Testis (tissue), 3 donors: ENCODE data around the gene FYN. TPM values are rescaled to one million over a fixed set of nuclear protein-coding genes. Genes with fewer than 3 reads are reported as not detected.

Experiments used
- DNase-seq: peaks from one replicate; pipeline ENCODE4 v3.0.0-alpha.2; 2019
- H3K27ac ChIP-seq, 2 donors: fragments of 200-600 bp; sonication (generic); one replicate each; pipeline ENCODE4 v1.5.1; 2019
- H3K27me3 ChIP-seq: fragments of 200-600 bp; sonication (generic); one replicate; pipeline ENCODE4 v1.5.1; 2019
- H3K36me3 ChIP-seq: fragments of 200-600 bp; sonication (generic); one replicate; pipeline ENCODE4 v1.5.1; 2017; ENCODE audit warnings: low read depth; ENCODE audit errors: missing control alignments
- H3K4me1 ChIP-seq: fragments of 200-600 bp; sonication (generic); one replicate; pipeline ENCODE4 v1.5.1; 2019
- H3K4me3 ChIP-seq, 2 donors: fragments of 200-600 bp; sonication (generic); one replicate each; pipeline ENCODE4 v1.5.1; 2017 to 2019
- H3K9me3 ChIP-seq: fragments of 200-600 bp; sonication (generic); one replicate; pipeline ENCODE4 v1.5.1; 2017
- CTCF ChIP-seq, 3 experiments: fragments of 450-650 bp in 2 of 3; fragments of 200-600 bp in 1 of 3; sonication (generic) in 1 of 3; IDR thresholded peaks; one replicate each; pipeline ENCODE4 v1.5.1; 2016 to 2019; ENCODE audit warnings: antibody characterized with exemption in 3 of 3, mild to moderate bottlenecking in 2 of 3, moderate library complexity in 1 of 3
- POLR2A ChIP-seq: fragments of 450-650 bp; IDR thresholded peaks from one replicate; pipeline ENCODE4 v1.6.1; 2017; ENCODE audit warnings: antibody characterized with exemption, mild to moderate bottlenecking, moderate library complexity
- WGBS, 2 donors: methylation state at CpG; one replicate each; pipeline ENCODE4 v1.1.5; 2018; 5-methylcytosine and 5-hydroxymethylcytosine counted together
- intact Hi-C: fragments of 100-400 bp; cut with DNase I; formaldehyde crosslinking; loops from one replicate; pipeline ENCODE4 v1.15.1; 2023; ENCODE audit warnings: low total_unique reads
- polyA plus RNA-seq: library from polyadenylated mRNA; stranded (reverse); fragments of 350-450 nt; fragmentation: Illumina TruSeq; extraction: RNeasy Lipid Tissue Mini Kit (QIAGEN cat#74804); gene quantifications from one replicate; pipeline ENCODE4 v1.2.3, GENCODE V29; 2014; ENCODE audit warnings: low read depth, low replicate concordance; ENCODE audit not compliant: insufficient read depth
- total RNA-seq, 2 donors: library from RNA; depleted of rRNA; stranded (reverse); fragments of >200 nt; gene quantifications; one replicate each; pipeline ENCODE4 v1.2.3, GENCODE V29; 2016

Gene FYN
- total and polyA plus RNA-seq, 3 donors from 2014 or later: 74.0 to 145 (median 104) TPM

DNA sequence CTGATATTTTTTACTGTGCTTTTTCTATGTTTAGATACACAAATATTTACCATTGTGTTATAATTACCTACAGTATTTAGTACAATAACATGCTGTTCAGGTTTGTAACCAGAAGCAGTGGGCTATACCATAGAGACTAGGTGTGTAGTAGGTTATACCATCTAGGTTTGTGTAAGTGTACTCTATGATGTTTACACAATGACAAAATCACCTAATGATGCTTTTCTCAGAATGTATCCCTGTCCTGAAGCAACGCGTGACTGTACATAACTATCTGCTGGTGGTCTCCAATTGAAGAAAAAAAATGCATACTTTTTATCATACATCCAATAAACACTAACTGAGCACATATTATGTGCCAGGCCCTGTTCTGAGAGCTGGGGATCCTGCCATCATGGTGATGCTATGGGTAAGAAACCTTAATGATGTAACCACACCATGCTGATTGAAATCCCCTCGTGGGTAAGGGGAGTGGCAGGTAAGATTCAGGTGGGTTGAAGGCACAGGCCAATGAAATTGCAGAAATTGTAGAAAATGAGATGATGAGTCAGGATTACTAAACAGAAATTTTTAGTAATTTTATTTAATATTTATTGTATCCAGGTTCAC is 76.8 kb downstream of the FYN start:
- intact Hi-C loops: no loop called here
- no peaks in the 10 kb centered on the region for H3K9me3 ChIP-seq
- no peak for DNase-seq
- H3K36me3 ChIP-seq: no peaks in the 10 kb centered on the region
- H3K4me3 ChIP-seq: no peak overlapping the region
- H3K27ac ChIP-seq: no peak overlapping the region
- no peaks in the 10 kb centered on the region for H3K4me1 ChIP-seq
- TF ChIP-seq CTCF (IDR thresholded peaks at IDR 0.05) (no peak), POLR2A (no peak)
- H3K27me3 ChIP-seq: no peaks in the 10 kb centered on the region
- 90 to 94% methylated on average over 3 of the region's 3 CpGs for WGBS, 2 donors

GRCh38 chr6:111795558-111795957 is 77.7 kb downstream of the FYN start:
- intact Hi-C loops: no loop called here
- Histone ChIP-seq H3K27me3 (no peaks in the 10 kb centered on the region), H3K9me3 (no peaks in the 10 kb centered on the region), H3K36me3 (no peaks in the 10 kb centered on the region), H3K27ac (no peak overlapping the region), H3K4me3 (no peak overlapping the region), H3K4me1 (peaks cover under 1% of the 10 kb centered on the region)
- 94 to 97% methylated on average over 2 of the region's 2 CpGs for WGBS, 2 donors
- DNase-seq: no peak
- TF ChIP-seq POLR2A (no peak), CTCF (IDR thresholded peaks at IDR 0.05) (no peak)

DNA sequence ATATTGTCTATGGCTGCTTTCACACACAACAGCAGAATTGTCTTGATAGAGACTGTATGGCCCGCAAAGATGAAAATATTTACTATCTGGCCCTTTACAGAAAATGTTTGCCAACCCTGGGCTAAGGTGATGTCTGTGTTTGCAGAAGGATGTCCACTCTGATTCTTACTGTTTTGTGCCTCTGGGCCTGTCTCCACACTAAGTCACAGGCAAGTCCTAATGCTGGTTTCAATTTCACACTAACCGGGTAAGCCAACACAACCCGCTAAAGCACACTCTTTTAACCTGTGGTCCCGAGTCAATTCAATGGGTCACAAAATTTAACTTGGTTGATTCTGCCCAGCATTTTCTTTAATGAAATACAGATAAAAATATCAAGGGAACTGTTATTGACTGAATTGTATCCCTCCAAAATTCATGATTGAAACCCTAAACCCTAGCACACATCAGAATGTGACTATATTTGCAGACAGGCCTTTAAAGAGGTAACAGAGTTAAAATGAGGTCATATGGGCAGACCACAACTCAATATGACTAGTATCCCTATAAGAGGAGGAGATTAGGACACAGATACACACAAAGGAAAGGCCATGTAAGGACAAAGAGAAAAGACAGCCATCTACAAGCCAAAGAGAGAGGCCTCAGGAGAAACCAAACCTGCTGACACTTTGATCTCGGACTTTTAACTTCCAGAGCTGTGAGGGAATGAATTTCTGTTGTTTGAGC is 78.4 kb downstream of the FYN start:
- no peaks in the 10 kb centered on the region for H3K9me3 ChIP-seq
- H3K4me1 ChIP-seq: peaks cover 6% of the 10 kb centered on the region
- no peaks in the 10 kb centered on the region for H3K36me3 ChIP-seq
- no peak for DNase-seq
- no peaks in the 10 kb centered on the region for H3K27me3 ChIP-seq
- TF ChIP-seq POLR2A: no peak
- no peak for TF ChIP-seq CTCF (IDR thresholded peaks at IDR 0.05)
- no peak overlapping the region for H3K27ac ChIP-seq
- 80 to 94% methylated on average over 5 of the region's 5 CpGs for WGBS, 2 donors
- no peak overlapping the region for H3K4me3 ChIP-seq
- intact Hi-C loops: no loop called here

DNA sequence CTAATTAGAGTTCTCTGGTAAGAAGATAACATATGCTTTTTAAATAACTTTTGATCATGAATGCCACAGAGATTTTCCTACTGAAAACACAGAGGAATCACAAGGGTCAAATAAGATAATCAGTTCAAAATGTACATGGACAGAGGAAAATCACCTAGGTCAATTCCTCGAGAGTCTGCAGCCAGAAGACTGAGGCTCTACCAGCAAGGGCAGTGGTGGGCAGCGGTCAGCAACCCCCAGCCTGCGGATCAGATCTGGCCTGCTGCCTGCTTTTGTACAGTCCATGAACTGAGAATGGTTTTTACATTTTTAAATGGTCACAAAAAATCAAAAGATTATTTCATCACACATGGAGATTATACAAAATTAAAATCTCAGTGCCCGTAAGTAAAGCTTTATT is 79.0 kb downstream of the FYN start:
- no peaks in the 10 kb centered on the region for H3K36me3 ChIP-seq
- intact Hi-C loops: no loop called here
- no peaks in the 10 kb centered on the region for H3K9me3 ChIP-seq
- DNase-seq: no peak
- no peak for TF ChIP-seq POLR2A
- peaks cover 12% of the 10 kb centered on the region for H3K4me1 ChIP-seq
- WGBS, 2 donors: 77 to 91% methylated on average over 4 of the region's 4 CpGs
- no peaks in the 10 kb centered on the region for H3K27me3 ChIP-seq
- no peak overlapping the region for H3K27ac ChIP-seq
- H3K4me3 ChIP-seq: no peak overlapping the region

GRCh38 chr6:111793711-111794111 is 79.5 kb downstream of the FYN start:
- H3K4me3 ChIP-seq: no peak overlapping the region
- intact Hi-C loops: no loop called here
- H3K36me3 ChIP-seq: no peaks in the 10 kb centered on the region
- H3K27ac ChIP-seq: no peak overlapping the region
- no peaks in the 10 kb centered on the region for H3K9me3 ChIP-seq
- H3K4me1 ChIP-seq: peaks cover 18% of the 10 kb centered on the region
- 63 to 77% methylated on average over 4 to 8 of the region's 8 CpGs for WGBS, 2 donors
- no peak for DNase-seq
- no peak for TF ChIP-seq POLR2A
- no peak for TF ChIP-seq CTCF (IDR thresholded peaks at IDR 0.05)
- no peaks in the 10 kb centered on the region for H3K27me3 ChIP-seq
